GM12872 (cell line): ENCODE results near the gene RNF5.

ENCODE experiments used
- TF ChIP-seq, protein P1 (sequence below): IDR thresholded peaks from 3 replicates; pipeline ENCODE4 v1.5.1; 2011; ENCODE audit warnings: low read depth, mild to moderate bottlenecking, low read length, moderate library complexity; ENCODE audit not compliant: insufficient read depth

Gene RNF5

DNA sequence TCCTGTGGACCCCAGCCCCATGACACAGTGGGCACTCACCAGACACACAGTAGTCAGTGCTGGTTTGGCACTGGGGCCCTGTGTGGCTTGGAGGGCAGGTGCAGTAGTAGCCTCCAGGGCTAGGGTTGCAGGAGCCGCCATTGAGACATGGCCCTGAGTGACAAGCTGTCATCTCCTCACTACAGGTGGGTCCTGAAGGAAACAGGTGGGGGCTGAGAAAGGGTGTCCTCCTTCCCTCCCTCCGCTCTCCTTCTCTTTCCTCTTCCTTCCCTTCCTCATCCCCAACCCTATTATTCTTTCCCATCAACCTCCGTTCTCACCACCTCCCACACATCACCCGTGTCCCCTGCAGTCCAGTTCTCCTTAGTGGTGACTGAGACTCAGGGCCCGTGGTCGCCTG is 35.4 kb downstream of the RNF5 start:
- TF ChIP-seq, protein P1, sequence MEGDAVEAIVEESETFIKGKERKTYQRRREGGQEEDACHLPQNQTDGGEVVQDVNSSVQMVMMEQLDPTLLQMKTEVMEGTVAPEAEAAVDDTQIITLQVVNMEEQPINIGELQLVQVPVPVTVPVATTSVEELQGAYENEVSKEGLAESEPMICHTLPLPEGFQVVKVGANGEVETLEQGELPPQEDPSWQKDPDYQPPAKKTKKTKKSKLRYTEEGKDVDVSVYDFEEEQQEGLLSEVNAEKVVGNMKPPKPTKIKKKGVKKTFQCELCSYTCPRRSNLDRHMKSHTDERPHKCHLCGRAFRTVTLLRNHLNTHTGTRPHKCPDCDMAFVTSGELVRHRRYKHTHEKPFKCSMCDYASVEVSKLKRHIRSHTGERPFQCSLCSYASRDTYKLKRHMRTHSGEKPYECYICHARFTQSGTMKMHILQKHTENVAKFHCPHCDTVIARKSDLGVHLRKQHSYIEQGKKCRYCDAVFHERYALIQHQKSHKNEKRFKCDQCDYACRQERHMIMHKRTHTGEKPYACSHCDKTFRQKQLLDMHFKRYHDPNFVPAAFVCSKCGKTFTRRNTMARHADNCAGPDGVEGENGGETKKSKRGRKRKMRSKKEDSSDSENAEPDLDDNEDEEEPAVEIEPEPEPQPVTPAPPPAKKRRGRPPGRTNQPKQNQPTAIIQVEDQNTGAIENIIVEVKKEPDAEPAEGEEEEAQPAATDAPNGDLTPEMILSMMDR = no peak

DNA sequence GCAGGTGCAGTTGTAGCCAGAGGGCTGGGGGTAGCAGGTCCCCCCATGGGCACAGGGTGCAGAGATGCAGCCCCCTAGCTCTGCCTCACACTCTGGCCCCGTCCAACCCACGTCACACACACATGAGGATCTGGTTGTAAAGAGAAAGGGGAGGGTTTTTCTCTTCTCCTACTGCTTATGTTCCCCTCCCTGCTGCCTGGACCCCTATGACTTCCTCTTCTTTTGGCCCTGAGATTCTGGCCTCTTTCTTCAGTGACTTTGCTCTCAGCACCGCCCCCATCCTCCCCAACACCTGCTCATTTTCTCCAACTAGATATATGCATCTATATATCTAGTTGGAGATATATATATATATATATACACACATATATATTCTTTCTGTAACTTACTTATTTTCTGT is 35.9 kb downstream of the RNF5 start:
- TF ChIP-seq, protein P1 = no peak

DNA sequence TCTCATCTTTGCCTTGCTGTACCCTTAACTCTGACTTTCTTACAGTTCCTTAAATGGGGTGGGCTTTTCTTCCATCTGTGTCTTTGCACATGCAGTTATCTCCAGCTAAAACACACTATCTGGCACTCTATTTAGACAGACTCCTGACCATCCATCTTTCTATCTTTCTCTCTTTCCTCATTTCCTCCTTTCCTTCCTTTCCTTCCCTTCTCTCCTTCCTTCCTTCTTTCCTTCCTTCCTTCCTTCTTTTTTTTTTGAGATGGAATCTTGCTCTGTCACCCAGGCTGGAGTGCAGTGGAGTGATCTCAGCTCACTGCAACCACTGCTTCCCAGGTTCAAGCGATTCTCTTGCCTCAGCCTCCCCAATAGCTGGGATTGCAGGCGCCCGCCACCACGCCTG is 37.4 kb downstream of the RNF5 start:
- TF ChIP-seq, protein P1 = no peak

DNA sequence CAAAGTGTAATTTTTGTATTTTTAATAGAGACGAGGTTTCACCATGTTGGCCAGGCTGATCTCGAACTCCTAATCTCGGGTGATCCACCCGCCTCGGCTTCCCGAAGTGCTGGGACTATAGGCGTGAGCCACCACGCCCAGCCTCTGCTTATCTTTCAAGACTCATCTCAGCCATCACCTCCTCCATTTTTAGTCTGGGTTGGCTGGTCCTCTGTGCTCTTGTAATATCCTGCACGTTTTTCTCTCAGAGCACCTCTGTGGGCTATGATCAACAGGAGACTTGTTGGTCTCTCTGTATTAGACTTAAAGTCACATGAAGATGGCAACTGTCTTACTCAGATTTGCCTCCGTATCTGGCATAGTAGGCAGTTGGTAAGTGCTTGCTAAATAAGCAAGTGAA is 38.1 kb downstream of the RNF5 start:
- TF ChIP-seq, protein P1 = no peak

DNA sequence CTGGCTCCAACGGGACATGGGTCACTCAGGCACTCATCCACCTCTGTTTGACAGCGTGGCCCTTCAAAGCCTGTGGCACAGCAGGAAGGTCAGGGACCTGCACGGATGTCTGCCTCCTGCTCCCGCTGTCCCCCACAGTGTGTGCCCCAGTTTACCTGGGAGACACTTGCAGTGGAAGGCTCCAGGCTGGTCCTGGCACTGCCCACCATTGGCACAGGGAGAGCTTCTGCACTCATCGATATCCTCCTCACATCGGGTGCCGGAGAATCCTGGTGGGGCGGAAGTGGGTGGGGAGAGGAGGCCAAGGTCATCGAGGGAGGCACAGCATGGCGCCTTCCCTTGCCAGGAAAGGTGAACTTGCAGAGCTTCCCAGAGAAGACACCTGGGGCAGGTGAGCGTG is 38.8 kb downstream of the RNF5 start:
- TF ChIP-seq, protein P1 = no peak

DNA sequence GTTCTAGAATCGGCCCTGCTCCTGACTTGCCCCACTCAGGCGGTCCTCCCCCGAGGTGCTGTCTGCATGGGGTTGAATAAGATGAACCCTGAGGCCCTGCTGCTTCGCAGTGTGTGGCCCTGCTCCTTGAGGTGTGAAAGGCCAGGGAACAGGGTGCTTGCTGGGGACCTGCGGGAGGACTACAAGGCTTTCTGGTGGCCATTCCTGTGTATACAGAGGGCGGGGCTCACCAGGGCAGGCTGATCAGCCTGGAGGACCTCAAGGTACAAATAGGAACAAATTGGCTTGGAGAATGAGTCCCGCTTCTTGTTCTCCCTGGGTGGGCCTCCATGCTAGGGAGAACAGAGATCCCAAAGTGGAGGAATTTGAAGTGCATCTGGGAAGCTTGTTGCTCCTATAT is 40.0 kb downstream of the RNF5 start:
- TF ChIP-seq, protein P1 = no peak

DNA sequence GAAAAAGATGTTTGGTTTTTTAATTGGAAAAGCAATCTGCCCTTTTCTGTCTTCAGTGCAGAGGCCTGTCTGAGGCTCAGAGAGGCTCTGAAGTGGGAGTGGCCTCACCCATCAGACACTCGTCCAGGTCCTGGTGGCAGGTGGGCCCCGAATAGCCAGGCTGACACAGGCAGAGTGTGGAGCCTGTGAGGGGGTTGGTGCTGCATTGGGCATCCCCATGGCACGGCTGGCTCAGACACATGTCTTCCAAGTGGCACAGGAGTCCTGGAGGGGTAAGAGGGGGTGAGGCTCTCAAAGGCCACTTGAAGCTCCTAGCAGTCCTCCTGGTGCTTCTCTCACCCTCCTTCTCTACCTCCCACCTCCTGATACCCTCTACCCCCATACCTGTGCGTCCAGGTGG is 41.8 kb downstream of the RNF5 start:
- TF ChIP-seq, protein P1 = no peak
